Measurements from ENCODE around the gene CLEC9A.
"Not testable (repeated sequence)": the region's sequence is repeated elsewhere in the genome, so short reads cannot be mapped to it uniquely, and the experiment has no call there.

CLEC9A gene

GRCh38 chr12:10030446-10030845 is at the start of gene CLEC9A:
TSS of gene CLEC9A (plus strand) at chr12:10030682. CDS start at chr12:10052688, 22,006 bp downstream.
- DNase-seq (ENCODE audit: low read depth in 2 of 2) = no peak

GRCh38 chr12:9991876-9992275 is 38.6 kb upstream of the CLEC9A start:
- no peak for DNase-seq (ENCODE audit: low read depth in 2 of 2)

- DNase-seq (ENCODE audit: low read depth in 2 of 2) = no peak
Measured at GRCh38 chr12:9992296-9992695, 38.2 kb upstream of the CLEC9A start.

- DNase-seq (ENCODE audit: low read depth in 2 of 2) = no peak
Measured at GRCh38 chr12:9999016-9999415, 31.5 kb upstream of the CLEC9A start, which contains the start of gene CLEC1B. TSS of gene CLEC1B (minus strand) at chr12:9999121. CDS start at chr12:9999100, 21 bp downstream.

GRCh38 chr12:10001171-10001776 is 29.2 kb upstream of the CLEC9A start:
- DNase-seq (ENCODE audit: low read depth in 2 of 2) = no peak

GRCh38 chr12:10012630-10013330 is 17.7 kb upstream of the CLEC9A start:
- no peak for DNase-seq (ENCODE audit: low read depth in 2 of 2)

GRCh38 chr12:10015450-10015849 is 15.0 kb upstream of the CLEC9A start:
- DNase-seq (ENCODE audit: low read depth in 2 of 2) = no peak

GRCh38 chr12:10016881-10017280 is 13.6 kb upstream of the CLEC9A start:
- DNase-seq (ENCODE audit: low read depth in 2 of 2) = no peak

- DNase-seq (ENCODE audit: low read depth in 2 of 2) = no peak
Measured at GRCh38 chr12:10018386-10018785, 12.1 kb upstream of the CLEC9A start.

GRCh38 chr12:10021342-10021741 is 9.1 kb upstream of the CLEC9A start:
- no peak for DNase-seq (ENCODE audit: low read depth in 2 of 2)

- DNase-seq (ENCODE audit: low read depth in 2 of 2) = no peak
Measured at GRCh38 chr12:10025236-10025635, 5.2 kb upstream of the CLEC9A start.

- not testable (repeated sequence) for DNase-seq (ENCODE audit: low read depth in 2 of 2)
Measured at GRCh38 chr12:10026666-10027065, 3.8 kb upstream of the CLEC9A start.

- DNase-seq (ENCODE audit: low read depth in 2 of 2) = no peak
Measured at GRCh38 chr12:10027311-10027710, 3.2 kb upstream of the CLEC9A start.

GRCh38 chr12:10027721-10028120 is 2.8 kb upstream of the CLEC9A start:
- DNase-seq (ENCODE audit: low read depth in 2 of 2) = no peak

- DNase-seq (ENCODE audit: low read depth in 2 of 2) = no peak
Measured at GRCh38 chr12:10031321-10031720, 839 bp downstream of the CLEC9A start.

GRCh38 chr12:10031771-10032175 is 1.3 kb downstream of the CLEC9A start:
- no peak for DNase-seq (ENCODE audit: low read depth in 2 of 2)

GRCh38 chr12:10033783-10034545 is 3.5 kb downstream of the CLEC9A start:
- DNase-seq (ENCODE audit: low read depth in 2 of 2) = no peak

GRCh38 chr12:10042167-10042566 is 11.7 kb downstream of the CLEC9A start:
- no peak for DNase-seq (ENCODE audit: low read depth in 2 of 2)

- no peak for DNase-seq (ENCODE audit: low read depth in 2 of 2)
Measured at GRCh38 chr12:10048526-10048925, 18.0 kb downstream of the CLEC9A start.

GRCh38 chr12:10052193-10052913 is 21.9 kb downstream of the CLEC9A start:
- no peak for DNase-seq (ENCODE audit: low read depth in 2 of 2)

- DNase-seq (ENCODE audit: low read depth in 2 of 2) = no peak
Measured at GRCh38 chr12:10058387-10058786, 27.9 kb downstream of the CLEC9A start.

- DNase-seq (ENCODE audit: low read depth in 2 of 2) = no peak
Measured at GRCh38 chr12:10065241-10065640, 34.8 kb downstream of the CLEC9A start.

All from stimulated activated CD8-positive, alpha-beta memory T cell treated with anti-CD3 and anti-CD28 coated beads, Interleukin-2, amount 100 ng/mL, for 1 hour (primary cell).